Activated CD8-positive, alpha-beta memory T cell treated with anti-CD3 and anti-CD28 coated beads for 36 hours (primary cell): ENCODE results near the gene PHKA2. TPM values are rescaled to one million over a fixed set of nuclear protein-coding genes. Genes with fewer than 3 reads are reported as not detected.

Source experiments
- CTCF ChIA-PET: fragments of 350-600 bp; sonication (Branson Sonifier 250); formaldehyde crosslinking; loops from one replicate; lab custom pipeline; 2021; ENCODE audit warnings: antibody characterized with exemption; lab: Charles Lee
- POLR2A ChIA-PET: fragments of 350-600 bp; sonication (Branson Sonifier 250); formaldehyde crosslinking; loops from one replicate; lab custom pipeline; 2021; ENCODE audit warnings: antibody characterized with exemption; lab: Charles Lee
- total RNA-seq, 2 experiments: library from RNA; stranded (reverse); gene quantifications; one replicate each; pipeline ENCODE4 v1.2.3, GENCODE V29; 2021

PHKA2 gene
- total RNA-seq, 2 experiments from 2014 or later, result 17.7 to 18.0 TPM

DNA sequence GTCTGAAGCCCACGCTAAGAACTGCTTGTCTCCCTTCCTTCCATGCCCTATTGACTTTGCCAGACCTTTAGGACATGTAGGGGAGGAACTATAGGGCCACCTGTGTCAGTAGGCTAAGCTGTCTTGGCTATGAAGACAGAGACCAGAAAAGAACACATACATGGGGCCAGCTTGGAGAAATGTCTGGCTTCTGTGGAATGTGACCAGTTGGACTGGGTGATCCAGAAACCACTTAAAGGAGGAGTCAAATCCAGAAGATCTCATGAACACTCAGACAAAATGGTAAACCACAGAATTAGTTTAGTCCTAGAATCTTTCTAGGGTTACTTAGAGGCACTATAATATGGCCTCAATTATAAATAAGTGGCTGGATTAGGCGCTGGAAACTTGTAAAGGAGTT is 42.0 kb downstream of the PHKA2 start:
- ChIA-PET POLR2A (no interaction called here), CTCF (no interaction called here)

DNA sequence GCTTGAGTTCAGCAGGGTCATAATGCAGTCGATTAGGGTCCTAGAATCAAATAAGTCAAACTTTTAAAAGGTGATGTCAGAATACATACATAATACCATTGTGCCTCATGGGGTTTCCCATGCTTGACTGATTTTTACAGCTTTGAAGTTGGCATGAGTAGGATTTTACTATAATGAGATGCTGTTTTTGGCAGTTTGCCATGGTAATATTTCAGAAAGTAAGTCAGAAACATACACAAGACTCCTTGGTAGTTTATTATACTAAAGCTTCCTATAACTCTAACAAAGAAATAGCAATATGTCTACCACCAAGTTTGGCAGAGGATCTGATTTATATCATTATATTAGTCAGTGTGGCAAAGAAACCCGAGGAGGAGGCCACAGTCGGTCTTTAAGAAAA is 45.2 kb downstream of the PHKA2 start:
- ChIA-PET CTCF (interaction anchor here (1.0 kb wide), 1 partner anchor 395 kb away, joined by 4 read pairs; no protein-coding TSS in a partner anchor), POLR2A (no interaction called here)

DNA sequence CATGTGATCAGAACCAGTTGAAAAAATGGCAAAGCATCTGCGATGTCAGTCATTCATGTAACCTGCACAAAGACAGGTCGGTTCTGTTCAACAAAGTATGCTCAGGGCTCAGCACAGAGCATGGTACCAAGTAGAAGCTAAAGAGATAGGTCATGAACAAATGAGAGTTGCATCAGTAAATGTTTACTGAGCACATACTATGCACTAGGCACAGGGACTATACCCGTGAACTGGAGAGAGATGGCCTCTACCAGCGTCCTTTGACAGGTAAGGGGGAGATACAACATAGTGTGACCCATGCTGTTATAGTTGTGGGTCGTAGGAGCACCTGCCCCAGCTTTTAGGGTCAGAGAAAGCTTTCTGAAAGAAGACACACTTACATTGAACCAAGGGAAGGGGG is 46.7 kb downstream of the PHKA2 start:
- ChIA-PET CTCF (interaction anchor here (0.7 kb wide), 1 partner anchor 347 kb away, joined by 3 read pairs; no protein-coding TSS in a partner anchor), POLR2A (no interaction called here)

DNA sequence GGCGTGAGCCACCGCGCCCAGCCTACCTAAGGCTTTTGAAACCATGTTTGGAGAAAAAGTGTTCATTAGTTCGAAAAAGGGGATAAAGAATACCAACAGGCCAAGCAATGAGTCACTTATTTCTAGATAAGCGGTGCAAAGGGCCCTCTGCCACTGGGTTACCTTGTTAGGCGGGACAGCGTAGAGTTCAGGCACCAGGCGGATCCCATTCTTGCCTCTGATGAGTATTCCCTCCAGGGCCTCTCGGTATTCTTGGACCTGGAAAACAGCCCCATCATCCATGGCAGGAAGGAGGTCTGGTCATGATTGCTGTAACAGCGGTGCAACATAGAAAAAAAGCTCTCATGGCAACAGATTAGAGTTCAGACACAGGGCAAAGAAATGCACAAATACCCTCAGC is 48.0 kb downstream of the PHKA2 start:
- POLR2A ChIA-PET, result no interaction called here
- CTCF ChIA-PET, result no interaction called here

DNA sequence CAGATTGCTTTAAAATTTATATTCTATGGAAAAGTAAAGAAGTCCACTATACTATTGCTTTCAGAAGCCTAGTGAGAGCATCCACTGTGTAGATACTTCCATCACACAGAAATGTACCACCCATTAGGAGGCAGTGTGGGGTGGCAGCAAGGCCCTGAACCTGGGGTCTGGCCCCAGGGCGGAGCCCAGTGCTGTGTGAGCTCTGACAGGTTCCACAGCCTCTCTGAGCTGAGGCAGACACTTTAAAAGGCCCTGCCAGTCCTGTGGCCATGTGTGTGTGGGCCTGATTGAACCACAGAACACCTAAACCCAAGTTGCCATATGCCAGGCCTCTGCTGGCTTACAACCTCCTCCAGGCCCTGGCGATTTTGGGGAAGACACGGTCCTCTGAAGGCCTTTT is 49.2 kb downstream of the PHKA2 start:
- ChIA-PET POLR2A (no interaction called here), CTCF (no interaction called here)

DNA sequence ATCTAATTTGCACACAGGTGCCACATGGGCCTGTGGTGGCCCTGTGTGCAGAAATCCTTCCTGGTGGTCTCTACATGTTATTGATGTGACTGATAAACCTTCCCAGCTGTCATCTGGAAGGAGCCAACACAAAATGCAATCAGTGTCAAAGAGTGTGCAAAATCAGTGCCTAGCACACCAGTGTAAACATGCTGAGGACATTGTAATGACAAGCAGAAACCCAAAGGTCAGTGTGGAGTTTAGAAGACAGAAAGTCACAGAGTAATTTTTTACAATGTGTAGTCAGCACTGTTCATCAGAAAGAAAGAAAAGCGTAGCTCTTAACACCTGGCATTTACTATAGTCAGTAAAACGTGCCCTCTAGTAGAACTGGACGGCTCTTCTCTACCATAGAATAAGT is 50.3 kb downstream of the PHKA2 start:
- ChIA-PET POLR2A (no interaction called here), CTCF (no interaction called here)

DNA sequence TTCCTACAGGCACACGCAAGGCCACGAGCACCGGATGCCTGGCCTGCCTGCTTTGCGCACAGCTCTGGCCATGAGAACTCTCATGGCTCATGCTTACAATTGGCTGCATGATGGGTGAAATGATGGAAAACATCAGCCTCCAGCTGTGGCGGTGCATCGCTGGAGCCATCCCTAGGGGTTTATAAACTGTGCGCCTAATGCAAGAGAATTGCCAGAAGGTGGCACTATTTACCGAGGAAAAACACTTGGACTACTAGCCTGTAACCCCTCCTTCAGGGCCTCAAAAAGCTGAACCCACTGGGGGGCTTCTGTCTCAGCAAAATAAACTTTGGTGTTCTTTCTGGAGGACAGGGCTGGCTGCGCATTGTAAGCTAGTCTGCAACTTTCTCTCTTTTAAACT is 51.9 kb downstream of the PHKA2 start:
- POLR2A ChIA-PET, result no interaction called here
- CTCF ChIA-PET, result no interaction called here

DNA sequence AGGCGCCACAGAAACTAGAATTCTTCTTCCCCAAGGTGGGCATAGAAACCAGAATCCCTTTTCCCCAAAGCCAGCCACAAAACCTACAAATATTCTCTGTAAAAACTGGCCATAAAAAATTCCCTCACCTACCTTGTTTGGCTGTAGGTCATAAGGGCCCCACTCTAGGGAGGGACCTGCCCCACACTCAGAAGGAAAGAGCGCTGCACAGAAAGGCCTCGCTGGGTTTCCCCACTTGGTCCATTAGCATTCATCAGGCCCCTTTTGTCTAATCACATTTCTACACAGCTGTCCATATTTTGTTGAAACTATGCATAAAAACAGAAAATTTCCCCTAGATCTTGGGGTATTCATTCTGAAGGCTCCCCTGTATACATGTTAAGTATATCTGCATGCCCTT is 54.1 kb downstream of the PHKA2 start:
- ChIA-PET POLR2A (no interaction called here), CTCF (no interaction called here)

DNA sequence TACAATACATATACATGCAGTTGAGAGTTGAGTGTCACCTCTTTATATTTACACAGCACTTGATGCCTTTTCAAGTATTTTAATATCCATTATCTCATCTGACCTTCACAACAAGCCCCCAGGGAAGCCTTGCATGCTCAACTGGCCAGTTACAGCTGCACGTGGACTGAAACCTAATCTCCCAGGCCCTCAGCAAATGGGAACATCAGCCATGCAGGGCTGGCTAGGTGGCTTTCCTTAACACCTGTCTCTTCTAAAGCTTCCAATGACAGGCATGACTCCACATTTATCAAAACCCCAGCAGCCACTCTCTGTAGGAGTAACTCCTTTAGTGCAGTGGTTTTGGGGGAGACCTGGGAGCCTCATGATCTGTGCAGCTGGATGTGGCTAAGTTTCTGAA is 56.4 kb downstream of the PHKA2 start:
- POLR2A ChIA-PET, result no interaction called here
- CTCF ChIA-PET, result no interaction called here

DNA sequence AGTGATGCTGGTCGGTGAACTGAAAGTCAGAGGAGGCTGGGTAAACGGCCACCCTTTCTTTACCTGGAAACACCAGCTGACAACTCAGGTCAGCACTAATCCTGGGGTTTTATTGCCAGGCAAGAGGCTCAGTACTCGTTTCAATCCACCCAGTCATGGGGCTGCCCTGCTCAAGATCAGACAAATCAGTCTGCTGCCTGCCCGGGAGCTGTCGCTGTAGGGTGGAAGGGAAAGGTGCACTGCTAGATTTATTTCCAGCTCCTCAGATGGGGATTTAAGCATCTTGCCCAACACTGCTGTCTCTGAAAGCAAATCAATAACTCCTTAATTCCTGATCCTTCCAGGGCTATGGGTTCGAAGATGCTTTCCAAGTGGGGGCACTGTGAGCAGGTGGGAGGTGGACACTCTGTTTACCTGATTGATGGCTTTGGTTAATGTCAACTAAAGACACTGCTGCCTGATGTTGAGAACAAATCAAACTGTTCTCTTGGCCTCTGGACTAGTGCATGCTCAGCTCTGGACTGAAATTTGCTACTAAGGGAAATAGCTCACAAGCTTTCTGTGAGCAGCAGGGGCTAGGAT is 59.3 kb downstream of the PHKA2 start:
- CTCF ChIA-PET, result no interaction called here
- POLR2A ChIA-PET, result interaction anchor here (0.6 kb wide), 1 partner anchor 36 kb away, joined by 3 read pairs; no protein-coding TSS in a partner anchor

DNA sequence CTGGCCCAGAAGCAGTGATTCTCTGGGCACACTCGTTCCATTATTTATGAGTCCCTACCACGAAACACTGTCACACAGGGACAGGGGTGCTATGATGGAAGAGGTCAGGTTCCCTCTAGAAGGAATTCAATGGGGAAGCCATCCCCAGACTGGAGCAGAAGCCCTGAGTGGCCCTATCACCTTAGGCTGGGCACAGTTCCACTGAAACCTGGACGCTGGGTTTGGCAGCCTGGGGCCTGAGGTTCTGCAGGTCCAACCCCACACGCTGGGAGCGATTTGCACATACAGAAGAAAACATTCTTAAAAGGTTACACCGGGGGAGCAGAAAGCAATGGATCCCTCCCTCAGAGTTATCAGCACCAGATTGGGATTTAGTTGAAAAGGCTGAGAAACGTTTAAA is 63.3 kb downstream of the PHKA2 start:
- POLR2A ChIA-PET, result no interaction called here
- CTCF ChIA-PET, result no interaction called here

DNA sequence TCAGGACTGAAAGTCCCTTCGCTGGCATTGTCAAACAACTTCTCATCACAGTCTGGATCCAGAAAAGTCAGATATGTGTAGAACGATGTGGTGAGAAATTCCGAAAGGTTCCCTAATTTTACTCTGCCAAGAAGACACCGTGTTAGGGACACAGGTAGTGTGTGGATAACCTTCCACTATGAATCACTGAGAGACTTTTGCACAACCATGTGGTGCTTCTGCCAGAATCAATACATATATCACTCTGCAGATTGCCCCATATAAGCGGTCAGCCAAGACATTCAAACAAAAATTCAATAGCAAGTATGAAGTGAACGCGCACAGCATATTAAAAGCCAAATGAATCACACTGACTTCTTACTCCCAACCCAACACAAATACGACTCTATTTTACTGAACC is 63.8 kb downstream of the PHKA2 start:
- ChIA-PET POLR2A (no interaction called here), CTCF (interaction anchor here (0.7 kb wide), 1 partner anchor 21 kb away, joined by 3 read pairs; no protein-coding TSS in a partner anchor)

DNA sequence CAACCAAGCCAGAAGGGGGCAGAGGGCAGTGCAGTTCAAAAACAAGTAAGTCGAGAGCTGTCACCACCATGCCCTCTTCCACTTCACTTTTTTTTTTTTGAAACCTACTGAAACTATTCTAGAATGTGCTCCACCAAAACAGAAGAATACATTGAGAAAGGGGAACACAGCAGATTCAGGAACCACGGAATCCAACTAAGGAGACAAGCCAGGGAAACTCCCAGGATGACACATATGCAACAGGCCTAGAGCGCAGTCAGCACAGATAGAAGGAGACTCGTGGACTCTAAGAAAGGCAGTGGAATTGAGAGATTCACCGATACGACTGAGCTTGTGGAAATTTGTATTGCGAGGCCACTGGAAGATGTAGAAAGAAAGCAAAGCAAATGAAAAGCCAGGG is 66.1 kb downstream of the PHKA2 start:
- CTCF ChIA-PET, result no interaction called here

DNA sequence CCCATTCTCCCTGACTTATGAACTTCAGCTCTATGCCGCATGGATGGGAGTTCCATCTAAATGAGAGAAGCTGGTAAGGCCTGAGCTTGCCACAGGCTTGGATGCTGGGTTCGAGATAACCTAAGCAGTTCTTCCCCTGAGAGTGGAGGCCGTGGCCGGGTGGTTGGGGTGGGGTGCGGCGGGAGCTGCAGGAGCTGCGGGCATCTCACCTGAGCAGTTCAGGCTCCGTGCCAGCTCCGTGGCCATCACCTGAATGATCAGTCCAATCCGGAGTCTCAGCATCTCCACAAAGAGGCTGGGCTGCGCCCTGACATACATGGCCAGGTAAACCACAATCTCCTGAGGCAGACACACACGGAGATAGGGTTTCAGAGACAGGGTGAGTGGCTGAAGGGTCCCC is 77.6 kb downstream of the PHKA2 start:
- POLR2A ChIA-PET, result no interaction called here

More for the DNA sequence above, 66.1 kb downstream of the PHKA2 start:
- POLR2A ChIA-PET, result interaction anchor here (0.7 kb wide), 1 partner anchor 30 kb away, joined by 5 read pairs; no protein-coding TSS in a partner anchor

DNA sequence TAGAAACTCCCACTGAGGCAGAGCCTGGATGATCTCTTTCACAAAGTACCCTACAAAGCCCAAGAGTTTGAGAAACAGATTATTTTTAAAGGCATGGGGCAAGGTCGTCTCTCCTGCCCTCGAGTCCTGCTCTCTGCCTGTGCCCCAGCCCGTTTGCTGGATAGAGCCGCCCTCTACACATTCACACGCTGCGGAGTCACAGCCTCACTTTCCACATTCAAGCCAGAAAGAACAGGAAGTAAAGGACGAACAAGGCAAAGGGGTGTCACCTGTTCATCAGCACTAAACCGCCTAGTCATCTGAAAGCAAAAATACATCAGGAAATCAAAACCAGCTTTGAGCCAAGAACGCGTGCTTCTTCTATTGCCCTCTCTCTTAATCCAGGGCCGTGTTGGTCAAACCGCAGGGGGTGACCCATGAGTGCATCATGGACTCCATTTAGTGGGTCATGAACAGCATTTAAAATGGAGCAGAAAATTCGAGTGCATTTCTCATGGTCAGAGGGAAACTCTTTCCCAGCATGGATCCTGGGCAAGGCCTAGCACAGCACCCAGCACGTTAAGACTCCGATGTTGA is 83.4 kb downstream of the PHKA2 start:
- CTCF ChIA-PET, result no interaction called here
- POLR2A ChIA-PET, result no interaction called here

More for the DNA sequence above, 77.6 kb downstream of the PHKA2 start:
- CTCF ChIA-PET, result no interaction called here

DNA sequence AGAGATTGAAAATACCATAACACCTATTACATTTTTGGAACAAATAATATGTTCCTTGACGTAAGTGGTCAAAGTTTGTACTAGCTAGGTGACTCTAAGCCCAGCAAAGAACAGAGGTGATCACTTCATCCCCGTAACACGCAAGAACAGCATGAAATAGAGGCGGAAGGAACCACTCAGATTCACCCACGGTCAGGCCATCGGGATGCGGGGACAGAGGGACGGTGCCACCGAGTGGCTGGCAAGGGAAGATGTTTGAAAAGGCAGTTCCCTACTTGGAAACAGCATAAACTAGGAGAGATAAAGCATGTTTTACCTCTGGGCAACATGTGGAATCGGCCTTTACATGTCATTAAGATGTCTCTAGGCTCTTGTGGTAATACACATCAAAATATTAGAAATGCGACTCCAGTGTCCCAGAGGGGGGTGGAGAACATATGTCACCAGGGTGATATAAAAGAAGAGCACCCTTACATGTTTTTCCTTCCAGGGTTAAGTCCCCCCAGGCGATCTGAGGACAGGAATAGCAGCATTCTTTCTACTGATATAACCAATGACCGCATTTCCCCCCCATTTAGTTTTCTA is 84.0 kb downstream of the PHKA2 start:
- ChIA-PET CTCF (no interaction called here), POLR2A (no interaction called here)

DNA sequence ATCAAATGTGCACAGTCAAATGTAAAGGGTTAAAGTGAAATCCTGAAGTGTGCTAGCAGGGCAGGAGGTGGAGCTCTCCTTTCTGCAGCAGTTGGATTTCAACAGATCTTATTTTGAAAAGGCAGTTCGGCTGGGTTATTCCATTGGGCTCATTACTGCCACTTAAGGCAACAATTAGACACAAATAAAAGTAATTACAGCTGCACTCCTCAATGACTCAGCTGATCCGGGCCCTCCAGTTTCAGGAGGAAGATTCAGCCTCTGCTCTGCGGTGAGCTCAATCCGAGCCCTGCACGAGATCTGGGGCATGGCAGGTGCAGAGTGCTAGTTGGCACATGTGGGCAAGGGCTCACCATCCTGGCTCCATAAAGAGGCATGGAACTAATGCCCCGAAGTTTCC is 85.4 kb downstream of the PHKA2 start:
- ChIA-PET POLR2A (no interaction called here), CTCF (interaction anchor here (0.5 kb wide), 1 partner anchor 21 kb away, joined by 3 read pairs; no protein-coding TSS in a partner anchor)

DNA sequence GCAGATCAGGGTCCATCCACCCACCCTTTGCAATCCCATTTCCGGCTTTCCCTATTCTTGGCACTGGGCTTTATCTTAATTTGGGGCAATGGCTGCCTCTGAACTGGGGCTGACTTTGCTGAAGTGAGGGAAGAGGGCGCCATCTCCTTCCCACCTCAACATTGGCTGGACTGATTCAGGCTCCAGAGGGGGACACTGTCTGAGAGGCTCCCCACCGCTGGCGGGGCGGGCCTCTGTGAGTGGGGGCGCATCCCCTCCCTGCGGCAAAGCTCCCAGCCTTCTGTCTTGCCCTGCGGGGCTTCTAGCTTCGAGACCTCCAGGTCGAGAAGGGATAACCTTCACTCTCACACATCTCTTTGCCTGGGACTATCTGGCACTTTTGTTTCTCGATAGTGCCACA is 85.8 kb downstream of the PHKA2 start:
- CTCF ChIA-PET, result no interaction called here
- POLR2A ChIA-PET, result no interaction called here

DNA sequence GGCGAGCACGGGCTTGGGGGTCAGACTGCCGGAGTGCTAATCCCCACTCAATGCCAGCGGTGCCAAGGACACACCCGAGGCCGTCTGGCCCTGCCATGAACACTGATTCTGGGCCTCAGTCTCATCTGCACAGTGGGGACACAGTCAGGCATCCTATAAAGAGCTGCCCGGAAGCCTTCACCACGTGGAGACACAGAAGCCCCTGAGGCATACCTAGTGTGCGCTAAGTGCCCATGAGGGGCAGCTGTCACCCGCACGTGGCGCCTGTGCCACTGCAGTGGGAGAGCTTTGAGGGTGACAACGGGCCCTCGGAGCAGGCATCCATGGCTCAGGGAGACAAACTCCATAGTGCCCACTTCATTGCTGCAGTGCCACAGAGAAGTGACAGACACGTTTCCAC is 86.3 kb downstream of the PHKA2 start:
- CTCF ChIA-PET, result no interaction called here
- POLR2A ChIA-PET, result no interaction called here

DNA sequence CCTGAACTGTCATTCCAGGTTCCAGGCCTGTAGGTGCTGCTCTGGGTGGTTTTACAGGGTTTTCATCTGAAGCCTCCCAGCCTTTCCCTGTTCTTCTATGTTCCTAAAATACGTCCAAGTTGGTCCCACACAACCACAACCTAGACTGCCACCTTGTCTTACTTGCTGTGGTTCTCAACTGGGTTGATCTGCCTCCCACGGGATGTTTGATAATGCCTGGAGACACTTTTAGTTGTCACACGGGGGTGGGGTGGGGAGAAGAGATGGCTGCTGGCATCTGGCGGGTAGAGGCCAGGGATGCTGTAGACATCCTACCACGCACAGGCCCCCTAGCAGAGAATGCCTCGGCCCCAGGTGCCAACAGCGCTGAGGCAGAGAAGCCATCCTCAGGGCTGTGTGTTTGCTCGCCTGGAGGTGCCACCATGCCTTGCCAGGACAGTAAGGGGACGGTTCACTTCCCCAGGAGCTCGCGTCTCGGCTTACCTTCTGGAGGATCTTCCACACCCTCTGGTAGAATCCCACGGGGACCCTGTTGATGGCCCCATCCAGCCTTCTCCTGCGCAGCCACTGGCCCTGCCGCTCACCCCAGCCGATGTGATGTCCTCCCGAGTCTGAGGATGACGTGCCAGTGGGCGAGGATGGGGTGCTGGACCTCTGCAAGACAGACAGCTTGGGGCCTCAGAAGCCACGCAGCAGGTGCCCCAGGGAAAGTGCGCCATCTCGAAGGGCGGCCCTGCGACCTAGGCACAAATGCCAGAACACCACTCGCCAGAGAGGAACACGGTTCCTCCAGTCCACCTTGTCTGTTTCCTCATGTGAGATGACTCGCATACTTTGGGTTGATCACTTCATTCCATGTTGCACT is 87.0 kb downstream of the PHKA2 start:
- CTCF ChIA-PET, result interaction anchor here (1.3 kb wide), 1 partner anchor 10 kb away, joined by 3 read pairs; no protein-coding TSS in a partner anchor

More for the DNA sequence above, 87.0 kb downstream of the PHKA2 start:
- POLR2A ChIA-PET, result no interaction called here
